Loucy (cell line): ENCODE results near the gene DNMT1.

ENCODE experiments used
- H2AFZ ChIP-seq: fragments of 200-600 bp; sonication (generic); 2 replicates; pipeline ENCODE4 v1.6.0; 2016; ENCODE audit warnings: antibody characterized with exemption, mild to moderate bottlenecking, low read length, moderate library complexity
- H3F3A ChIP-seq: fragments of 200-600 bp; 2 replicates; pipeline ENCODE4 v1.6.0; 2016; ENCODE audit warnings: antibody characterized with exemption, low read depth, mild to moderate bottlenecking
- H3K27me3 ChIP-seq: fragments of 200-600 bp; sonication (generic); 2 replicates; pipeline ENCODE4 v1.6.1; 2014; ENCODE audit warnings: low read length, mild to moderate bottlenecking; ENCODE audit not compliant: insufficient read depth, poor library complexity, severe bottlenecking
- H3K36me3 ChIP-seq: fragments of 200-600 bp; sonication (generic); 2 replicates; pipeline ENCODE4 v1.6.1; 2016; ENCODE audit warnings: low read length; ENCODE audit not compliant: insufficient read depth
- H3K4me1 ChIP-seq: fragments of 200-600 bp; sonication (generic); 2 replicates; pipeline ENCODE4 v1.5.1; 2014; ENCODE audit warnings: low read length, mild to moderate bottlenecking; ENCODE audit not compliant: insufficient read depth, poor library complexity, severe bottlenecking
- H3K4me2 ChIP-seq: fragments of 200-600 bp; sonication (generic); 2 replicates; pipeline ENCODE4 v1.6.0; 2014; ENCODE audit warnings: antibody characterized with exemption, low read length, low read depth, mild to moderate bottlenecking; ENCODE audit not compliant: poor library complexity, severe bottlenecking
- H3K4me3 ChIP-seq: fragments of 200-600 bp; sonication (generic); 2 replicates; pipeline ENCODE4 v1.5.1; 2014; ENCODE audit warnings: low read length, mild to moderate bottlenecking, mixed read lengths; ENCODE audit not compliant: poor library complexity, severe bottlenecking
- H3K79me2 ChIP-seq: fragments of 200-600 bp; sonication (generic); 2 replicates; pipeline ENCODE4 v1.6.1; 2014; ENCODE audit warnings: low read length; ENCODE audit not compliant: insufficient read depth
- H3K9ac ChIP-seq: fragments of 200-600 bp; sonication (generic); 2 replicates; pipeline ENCODE4 v1.6.0; 2014; ENCODE audit warnings: mild to moderate bottlenecking, low read depth, low read length, moderate library complexity; ENCODE audit not compliant: poor library complexity, severe bottlenecking
- H3K9me2 ChIP-seq: fragments of 200-600 bp; sonication (generic); replicated peaks from 2 replicates; pipeline ENCODE4 v1.6.1; 2016; ENCODE audit warnings: low read depth, low read length, mixed read lengths
- H3K9me3 ChIP-seq: fragments of 200-600 bp; sonication (generic); 2 replicates; pipeline ENCODE4 v1.6.1; 2014; ENCODE audit warnings: mild to moderate bottlenecking, antibody characterized with exemption, low read length, low read depth; ENCODE audit not compliant: insufficient read depth
- H4K20me1 ChIP-seq: fragments of 200-600 bp; sonication (generic); 2 replicates; pipeline ENCODE4 v1.6.0; 2014; ENCODE audit warnings: antibody characterized with exemption, low read length, mild to moderate bottlenecking; ENCODE audit not compliant: insufficient read depth, poor library complexity, severe bottlenecking
- CTCF ChIP-seq: fragments of 200-600 bp; sonication (generic); conservative IDR thresholded peaks from 2 replicates; pipeline ENCODE4 v1.5.1; 2014; ENCODE audit warnings: mild to moderate bottlenecking, antibody characterized with exemption, low read length
- EZH2phosphoT487 ChIP-seq: fragments of 200-600 bp; IDR thresholded peaks from 2 replicates; pipeline ENCODE4 v1.6.1; 2018; ENCODE audit warnings: antibody characterized with exemption, mild to moderate bottlenecking, moderate library complexity, borderline replicate concordance

DNMT1 gene

GRCh38 chr19:10166046-10166445 lies 28.7 kb downstream of the DNMT1 start:
- Histone ChIP-seq H3K9me3 (no peaks in the 10 kb centered on the region), H3K36me3 (peaks cover 91% of the 10 kb centered on the region), H3K4me2 (no peak overlapping the region), H3K4me3 (no peak overlapping the region), H3K27me3 (no peaks in the 10 kb centered on the region), H3K4me1 (no peaks in the 10 kb centered on the region), H3F3A (no peaks in the 10 kb centered on the region), H2AFZ (no peak overlapping the region), H3K79me2 (no peaks in the 10 kb centered on the region), H3K9ac (no peak overlapping the region), H4K20me1 (peaks cover 3% of the 10 kb centered on the region), H3K9me2 (no peaks in the 10 kb centered on the region)
- no peak for TF ChIP-seq CTCF
- no peak for TF ChIP-seq EZH2phosphoT487

GRCh38 chr19:10163536-10163935 lies 31.2 kb downstream of the DNMT1 start:
- Histone ChIP-seq H3K27me3 (no peaks in the 10 kb centered on the region), H3K9ac (no peak overlapping the region), H3K4me1 (no peaks in the 10 kb centered on the region), H3K4me2 (no peak overlapping the region), H3K9me2 (no peaks in the 10 kb centered on the region), H3K36me3 (peaks cover 94% of the 10 kb centered on the region), H3K79me2 (0 out of 2 replicates have a peak, but pooled peaks cover 3% of the 10 kb centered on the region), H3F3A (no peaks in the 10 kb centered on the region), H4K20me1 (no peaks in the 10 kb centered on the region), H3K9me3 (no peaks in the 10 kb centered on the region), H2AFZ (no peak overlapping the region), H3K4me3 (no peak overlapping the region)
- TF ChIP-seq EZH2phosphoT487 (no peak), CTCF (no peak)

- Histone ChIP-seq H3K27me3 (no peaks in the 10 kb centered on the region), H2AFZ (no peak overlapping the region), H3K9ac (no peak overlapping the region), H3K4me1 (no peaks in the 10 kb centered on the region), H4K20me1 (no peaks in the 10 kb centered on the region), H3K9me3 (no peaks in the 10 kb centered on the region), H3K36me3 (peaks cover 97% of the 10 kb centered on the region), H3K4me2 (no peak overlapping the region), H3F3A (no peaks in the 10 kb centered on the region), H3K9me2 (no peaks in the 10 kb centered on the region), H3K79me2 (0 out of 2 replicates have a peak, but pooled peaks cover 3% of the 10 kb centered on the region), H3K4me3 (no peak overlapping the region)
- TF ChIP-seq EZH2phosphoT487 (no peak), CTCF (no peak)
Measured at GRCh38 chr19:10159610-10160009, 35.1 kb downstream of the DNMT1 start.
